AG04449 (cell line): ENCODE data around the gene CPNE9.

Source experiments
- CTCF ChIA-PET: fragments of 350-600 bp; formaldehyde crosslinking; extraction: SDS; loops from one replicate; lab custom pipeline; 2021; ENCODE audit warnings: antibody characterized with exemption; lab: Yijun Ruan, JAX
- POLR2A ChIA-PET: fragments of 400-600, 350-600 bp; formaldehyde crosslinking; extraction: SDS; loops from one replicate; lab custom pipeline; 2020; ENCODE audit warnings: antibody characterized with exemption, inconsistent platforms; lab: Yijun Ruan, JAX
- DNase-seq: peaks from one replicate; pipeline ENCODE4 v3.0.0-alpha.2; 2010; ENCODE audit warnings: low read depth, low spot score
- H3K4me3 ChIP-seq: 2 replicates; pipeline ENCODE4 v1.5.1; 2011; ENCODE audit warnings: low read depth, mild to moderate bottlenecking, control low read depth, low read length
- CTCF ChIP-seq: IDR thresholded peaks from one replicate; pipeline ENCODE4 v1.5.1; 2011; ENCODE audit warnings: mild to moderate bottlenecking, moderate library complexity, low read length, control low read depth, inconsistent platforms; ENCODE audit not compliant: insufficient read depth; ENCODE audit errors: missing control alignments

Gene CPNE9

GRCh38 chr3:9715764-9716437 is 12.3 kb downstream of the CPNE9 start:
- CTCF ChIA-PET: interaction anchor here (0.6 to 2.0 kb wide), 18 partner anchors 9 to 261 kb away, joined by 3 to 19 read pairs (median 4); partner anchors contain the start of genes BRPF1, CRELD1 and RPUSD3

GRCh38 chr3:9716801-9717555 is 13.3 kb downstream of the CPNE9 start:
- CTCF ChIA-PET: interaction anchor here (1.5 kb wide), 1 partner anchor 119 kb away, joined by 3 read pairs; no protein-coding TSS in a partner anchor
- POLR2A ChIA-PET: no interaction called here
- H3K4me3 ChIP-seq: no peak overlapping the region
- TF ChIP-seq CTCF: no peak
- no peak for DNase-seq

More at GRCh38 chr3:9715764-9716437, 12.3 kb downstream of the CPNE9 start:
- H3K4me3 ChIP-seq: no peak overlapping the region
- peak; percentile 29 for DNase-seq
- POLR2A ChIA-PET: interaction anchor here (1.0 kb wide), 3 partner anchors 15 to 200 kb away, joined by 3 to 7 read pairs (median 4); partner anchors contain the start of genes ARPC4, BRPF1 and TADA3
- peak; percentile 78 for TF ChIP-seq CTCF

GRCh38 chr3:9717563-9717962 is 13.9 kb downstream of the CPNE9 start:
- CTCF ChIA-PET: interaction anchor here (1.5 kb wide), 1 partner anchor 118 kb away, joined by 3 read pairs; no protein-coding TSS in a partner anchor
- no peak for DNase-seq
- TF ChIP-seq CTCF: no peak
- H3K4me3 ChIP-seq: no peak overlapping the region
- POLR2A ChIA-PET: no interaction called here

GRCh38 chr3:9718118-9718517 is 14.5 kb downstream of the CPNE9 start:
- no peak for TF ChIP-seq CTCF
- no peak for DNase-seq
- ChIA-PET POLR2A (no interaction called here), CTCF (interaction anchor here (1.4 to 1.5 kb wide), 2 partner anchors 10 to 118 kb away, joined by 3 to 4 read pairs; no protein-coding TSS in a partner anchor)
- no peak overlapping the region for H3K4me3 ChIP-seq

- no peak for TF ChIP-seq CTCF
- CTCF ChIA-PET: interaction anchor here (0.6 to 1.3 kb wide), 4 partner anchors 10 to 366 kb away, joined by 3 to 4 read pairs (median 4); partner anchors contain the start of gene BRPF1
- no peak overlapping the region for H3K4me3 ChIP-seq
- DNase-seq: no peak
- POLR2A ChIA-PET: no interaction called here
Measured at GRCh38 chr3:9721015-9721699, 17.5 kb downstream of the CPNE9 start.
